ENCODE measurements around the gene RASA3.

DNA sequence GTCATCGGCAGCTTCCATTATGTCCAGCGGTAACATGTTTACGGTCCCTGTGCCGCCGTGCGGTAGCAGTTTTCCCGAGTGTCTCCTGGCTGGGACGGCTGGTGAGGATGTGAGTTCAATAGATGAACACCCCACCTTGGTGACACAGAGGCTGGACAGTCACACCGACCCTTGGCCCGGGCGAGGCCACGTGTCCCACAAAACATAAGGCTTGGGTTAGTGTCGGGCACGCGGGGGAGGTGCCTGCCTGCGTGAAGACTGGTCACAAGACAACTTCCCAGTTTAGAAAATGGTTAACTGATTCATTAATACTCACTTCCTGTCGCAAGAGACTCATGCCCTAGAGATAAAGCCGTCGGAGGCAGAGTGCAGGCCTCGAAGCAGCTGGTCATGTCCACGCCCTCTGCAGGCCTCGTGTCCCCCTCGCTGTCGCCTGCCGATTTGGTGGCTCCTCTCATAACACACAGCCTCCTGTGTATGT is 17.2 kb downstream of the RASA3 start:
- TF ChIP-seq, protein P1, sequence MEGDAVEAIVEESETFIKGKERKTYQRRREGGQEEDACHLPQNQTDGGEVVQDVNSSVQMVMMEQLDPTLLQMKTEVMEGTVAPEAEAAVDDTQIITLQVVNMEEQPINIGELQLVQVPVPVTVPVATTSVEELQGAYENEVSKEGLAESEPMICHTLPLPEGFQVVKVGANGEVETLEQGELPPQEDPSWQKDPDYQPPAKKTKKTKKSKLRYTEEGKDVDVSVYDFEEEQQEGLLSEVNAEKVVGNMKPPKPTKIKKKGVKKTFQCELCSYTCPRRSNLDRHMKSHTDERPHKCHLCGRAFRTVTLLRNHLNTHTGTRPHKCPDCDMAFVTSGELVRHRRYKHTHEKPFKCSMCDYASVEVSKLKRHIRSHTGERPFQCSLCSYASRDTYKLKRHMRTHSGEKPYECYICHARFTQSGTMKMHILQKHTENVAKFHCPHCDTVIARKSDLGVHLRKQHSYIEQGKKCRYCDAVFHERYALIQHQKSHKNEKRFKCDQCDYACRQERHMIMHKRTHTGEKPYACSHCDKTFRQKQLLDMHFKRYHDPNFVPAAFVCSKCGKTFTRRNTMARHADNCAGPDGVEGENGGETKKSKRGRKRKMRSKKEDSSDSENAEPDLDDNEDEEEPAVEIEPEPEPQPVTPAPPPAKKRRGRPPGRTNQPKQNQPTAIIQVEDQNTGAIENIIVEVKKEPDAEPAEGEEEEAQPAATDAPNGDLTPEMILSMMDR (IDR thresholded peaks at IDR 0.05; ENCODE audit: extremely low read depth in 1 of 2, insufficient read depth in 1 of 2, low read depth in 1 of 2, low read length in 2 of 2) = peak; percentile 19 to 31
- TF ChIP-seq POLR2AphosphoS5 (IDR thresholded peaks at IDR 0.05; ENCODE audit: insufficient read depth, low read depth, low read length) (peak; percentile 92), EZH2 (IDR thresholded peaks at IDR 0.05; ENCODE audit: borderline replicate concordance, low read depth, low read length, severe bottlenecking) (no peak), JUN (IDR thresholded peaks at IDR 0.05; ENCODE audit: borderline replicate concordance, insufficient read depth, insufficient read length, low read depth) (peak; percentile 67)

All from endothelial cell of umbilical vein (primary cell).